Ovary (tissue), 3 donors: ENCODE measurements around the gene CRTC2.
"Not testable (repeated sequence)": the region's sequence is repeated elsewhere in the genome, so short reads cannot be mapped to it uniquely, and the experiment has no call there.

Experiments used
- CTCF ChIP-seq, 3 donors: fragments of 450-650 bp in 2 of 3; fragments of 200-600 bp in 1 of 3; IDR thresholded peaks; one replicate each; pipeline versions ENCODE4 v1.5.1 to v1.8.0; 2016 to 2022; ENCODE audit warnings: antibody characterized with exemption in 3 of 3, mild to moderate bottlenecking in 1 of 3
- EP300 ChIP-seq: sonication (generic); formaldehyde crosslinking; IDR thresholded peaks from one replicate; pipeline ENCODE4 v1.6.1; 2017; ENCODE audit warnings: antibody characterized with exemption
- POLR2A ChIP-seq: fragments of 450-650 bp; IDR thresholded peaks from one replicate; pipeline ENCODE4 v1.6.1; 2017; ENCODE audit warnings: antibody characterized with exemption, mild to moderate bottlenecking, moderate library complexity
- donor health status: DM: no; HTN: no; CAD: no.

- TF ChIP-seq EP300; CTCF (IDR thresholded peaks at IDR 0.05); POLR2A: not testable (repeated sequence)
These were observed 47.9 kb downstream of the CRTC2 start for GRCh38 chr1:153910560-153910959.
